Muscle layer of colon (tissue), 2 donors: ENCODE data around the gene C3orf70.

Experiments
- H3K27ac ChIP-seq: one replicate; pipeline ENCODE4 v1.7.0; 2013; ENCODE audit warnings: low read depth, mild to moderate bottlenecking, low read length, moderate library complexity
- H3K27me3 ChIP-seq, 2 donors: one replicate each; pipeline ENCODE4 v1.7.0; 2013; ENCODE audit warnings: low read length in 2 of 2, mild to moderate bottlenecking in 2 of 2; ENCODE audit not compliant: insufficient read depth in 2 of 2, control insufficient read depth in 1 of 2
- H3K36me3 ChIP-seq: one replicate; pipeline ENCODE4 v1.7.0; 2013; ENCODE audit warnings: mild to moderate bottlenecking, low read length; ENCODE audit not compliant: insufficient read depth
- H3K4me1 ChIP-seq: one replicate; pipeline ENCODE4 v1.7.0; 2013; ENCODE audit warnings: mild to moderate bottlenecking, low read length; ENCODE audit not compliant: insufficient read depth
- H3K4me3 ChIP-seq, 2 donors: one replicate each; pipeline ENCODE4 v1.7.0; 2013; ENCODE audit warnings: low read length in 2 of 2, low read depth in 1 of 2, mild to moderate bottlenecking in 1 of 2, moderate library complexity in 1 of 2
- H3K9ac ChIP-seq: one replicate; pipeline ENCODE4 v1.7.0; 2013; ENCODE audit warnings: low read length
- H3K9me3 ChIP-seq: one replicate; pipeline ENCODE4 v1.7.0; 2013; ENCODE audit warnings: mild to moderate bottlenecking, low read length
- donor health status: abdominal sarcoma.
- donor health status: Adenocarcinoma of cecum.

Gene C3orf70

DNA sequence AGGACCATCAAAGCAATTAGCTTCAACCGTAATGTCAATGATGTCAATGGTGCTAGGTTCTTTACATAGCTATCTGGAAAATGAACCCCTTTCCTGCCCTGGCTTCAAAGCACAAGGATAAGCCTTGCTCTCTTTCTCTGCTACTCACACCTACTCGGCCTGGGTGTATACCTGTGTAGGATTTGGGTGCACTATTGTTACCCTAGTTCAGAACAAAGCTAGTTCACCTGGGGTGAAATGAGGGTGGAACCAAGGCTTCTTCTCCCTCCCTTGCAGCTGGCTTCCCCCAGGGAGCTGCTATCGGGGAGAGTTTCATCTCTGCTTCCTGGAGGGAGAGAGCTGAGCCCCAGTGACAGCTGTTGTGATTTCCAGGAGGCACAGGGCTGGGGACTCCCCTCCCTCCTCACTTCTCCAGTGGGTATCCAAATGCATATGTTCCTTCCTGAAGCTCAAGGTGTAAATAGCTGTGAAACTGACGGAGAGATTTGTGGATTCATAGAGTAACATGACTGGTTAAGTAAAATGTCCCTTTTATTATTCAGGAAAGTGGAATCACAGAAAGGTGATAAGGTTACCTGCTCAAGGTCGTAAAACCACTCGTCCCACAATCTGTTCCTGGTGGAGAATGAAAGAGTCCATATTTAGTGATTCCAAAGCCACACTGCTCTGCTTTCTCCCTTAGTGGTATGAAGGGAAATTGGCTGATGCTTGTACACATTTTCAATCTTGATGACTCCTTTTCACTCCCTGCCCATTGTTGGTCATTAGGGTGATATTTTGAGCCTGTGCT is 11.8 kb upstream of the C3orf70 start:
- Histone ChIP-seq H3K4me1 (no peaks in the 10 kb centered on the region), H3K36me3 (no peaks in the 10 kb centered on the region), H3K27ac (no peak overlapping the region), H3K4me3 (no peak overlapping the region), H3K9me3 (no peaks in the 10 kb centered on the region), H3K27me3 (no peaks in the 10 kb centered on the region), H3K9ac (no peak overlapping the region)

DNA sequence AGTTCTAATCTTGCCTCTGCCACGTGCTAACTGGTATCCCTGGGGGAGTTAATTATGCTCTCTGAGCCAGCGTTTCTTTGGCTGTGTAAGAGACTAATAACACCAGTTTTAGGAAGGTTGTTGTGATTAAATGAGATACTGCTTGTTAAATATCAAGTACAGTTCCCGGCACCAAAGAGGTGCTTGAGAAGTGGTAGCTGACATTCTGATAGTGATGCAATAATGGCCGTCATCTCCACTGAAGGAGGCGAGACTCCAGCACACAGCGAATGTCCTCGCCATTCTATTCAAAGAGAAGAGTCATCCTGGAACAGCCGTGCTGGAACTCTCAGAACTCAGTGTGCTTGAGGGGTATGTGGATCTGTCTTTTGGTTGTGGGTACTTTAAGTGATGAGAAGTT is 9.8 kb upstream of the C3orf70 start:
- Histone ChIP-seq H3K27me3 (no peaks in the 10 kb centered on the region), H3K36me3 (no peaks in the 10 kb centered on the region), H3K4me3 (no peak overlapping the region), H3K9me3 (no peaks in the 10 kb centered on the region), H3K4me1 (no peaks in the 10 kb centered on the region), H3K27ac (no peak overlapping the region), H3K9ac (no peak overlapping the region)

DNA sequence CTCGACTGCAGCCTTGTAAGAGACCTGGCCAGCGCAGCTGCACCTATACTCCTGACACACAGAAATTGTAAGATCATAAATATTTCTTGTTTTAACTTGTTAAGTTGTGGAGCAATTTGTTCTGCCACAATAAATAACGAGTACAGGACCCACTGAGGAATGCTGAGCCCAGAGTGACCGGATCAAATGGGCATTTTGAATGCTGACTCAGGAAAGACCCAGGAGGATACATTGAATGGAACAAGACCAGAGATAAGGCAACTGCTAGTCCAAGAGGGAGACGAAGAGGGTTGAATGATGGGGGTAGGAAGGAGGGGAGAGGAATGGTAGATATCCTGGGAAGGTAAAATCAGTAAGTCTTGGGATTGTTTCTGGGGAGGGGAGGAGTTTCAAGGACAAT is 8.9 kb upstream of the C3orf70 start:
- Histone ChIP-seq H3K9ac (no peak overlapping the region), H3K27me3 (no peaks in the 10 kb centered on the region), H3K27ac (no peak overlapping the region), H3K4me3 (no peak overlapping the region), H3K9me3 (no peaks in the 10 kb centered on the region), H3K4me1 (no peaks in the 10 kb centered on the region), H3K36me3 (no peaks in the 10 kb centered on the region)

DNA sequence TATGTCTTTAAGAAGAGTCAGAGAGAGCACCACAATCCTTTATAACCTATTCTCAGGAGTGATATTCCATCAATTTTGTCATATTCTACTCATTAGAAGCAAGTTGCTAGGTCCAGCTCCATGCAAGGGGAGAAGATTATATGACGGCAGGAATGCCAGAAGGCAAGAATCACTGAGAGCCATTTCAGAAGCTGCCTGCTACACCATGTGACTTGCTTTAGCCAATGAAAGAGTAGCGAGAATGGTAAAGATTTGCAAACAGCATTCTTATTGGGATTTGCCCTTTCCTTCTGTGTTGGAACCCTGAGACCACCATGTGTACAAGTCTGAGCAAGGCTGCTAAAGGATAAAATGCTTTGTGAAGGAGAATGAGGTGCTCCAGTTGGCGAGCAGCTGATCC is 4.5 kb upstream of the C3orf70 start:
- Histone ChIP-seq H3K4me3 (no peak overlapping the region), H3K36me3 (no peaks in the 10 kb centered on the region), H3K9ac (no peak overlapping the region), H3K27ac (no peak overlapping the region), H3K27me3 (no peaks in the 10 kb centered on the region), H3K9me3 (no peaks in the 10 kb centered on the region), H3K4me1 (no peaks in the 10 kb centered on the region)

DNA sequence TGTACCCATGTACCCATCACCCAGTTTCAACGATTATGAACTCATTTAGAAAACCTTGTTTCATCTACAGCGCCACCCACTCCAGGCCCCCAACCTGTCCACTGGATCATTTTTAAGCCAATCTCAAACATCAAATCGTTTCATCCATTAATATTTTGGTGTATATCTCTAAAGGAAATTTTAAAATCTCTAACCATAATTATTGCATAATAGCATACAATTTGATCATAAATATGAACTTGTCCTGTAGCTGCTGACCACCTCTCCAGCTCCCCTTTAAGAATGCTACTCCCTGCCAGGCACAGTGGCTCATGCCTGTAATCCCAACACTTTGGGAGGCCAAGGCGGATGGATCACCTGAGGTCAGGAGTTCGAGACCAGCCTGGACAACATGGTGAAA is 2.8 kb upstream of the C3orf70 start:
- H3K27ac ChIP-seq, result no peak overlapping the region
- no peaks in the 10 kb centered on the region for H3K9me3 ChIP-seq
- no peak overlapping the region for H3K4me3 ChIP-seq
- no peak overlapping the region for H3K9ac ChIP-seq
- H3K27me3 ChIP-seq, result no peaks in the 10 kb centered on the region
- H3K4me1 ChIP-seq, result no peaks in the 10 kb centered on the region
- H3K36me3 ChIP-seq, result no peaks in the 10 kb centered on the region

DNA sequence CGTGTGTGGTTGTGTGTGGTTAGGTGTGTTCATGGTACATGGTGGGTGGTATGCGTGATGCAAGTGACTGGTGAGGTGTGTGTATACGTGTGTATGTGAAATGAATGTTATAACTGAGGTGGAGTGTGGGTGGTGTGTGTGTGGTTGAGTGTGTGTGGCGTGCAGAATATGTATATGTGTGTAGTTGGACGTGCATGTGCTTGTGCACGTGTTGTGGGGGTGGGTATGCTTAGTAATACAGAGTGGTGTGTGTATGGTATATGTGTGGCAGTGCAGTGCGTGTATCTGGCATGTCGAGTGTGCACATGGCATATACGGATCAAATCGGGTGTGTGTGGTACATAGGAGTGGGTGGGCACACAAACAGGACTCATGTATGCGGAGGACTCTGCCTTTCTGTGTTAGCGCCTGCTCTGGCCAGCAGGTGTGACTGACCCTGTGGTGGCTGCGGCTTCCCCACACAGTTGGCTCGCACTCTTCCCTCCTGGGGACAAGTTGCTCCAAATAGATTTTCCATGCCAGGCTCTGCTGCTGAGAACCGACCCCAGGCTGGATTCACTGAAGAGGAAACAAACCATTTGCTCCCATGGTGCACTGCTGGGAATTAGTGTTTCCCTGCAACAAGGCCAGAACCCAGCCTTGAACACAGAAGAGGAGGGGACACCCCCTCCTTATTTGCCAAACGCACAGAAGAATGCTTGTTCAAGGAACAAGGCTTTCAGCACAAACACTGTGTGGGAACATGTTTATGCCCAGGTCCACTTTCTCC is 1.2 kb upstream of the C3orf70 start:
- H3K4me3 ChIP-seq, result peak overlapping the region in 1 of 2 donors; percentile 69
- no peak overlapping the region for H3K9ac ChIP-seq
- H3K4me1 ChIP-seq, result peaks cover 6% of the 10 kb centered on the region
- no peak overlapping the region for H3K27ac ChIP-seq
- H3K27me3 ChIP-seq, result no peaks in the 10 kb centered on the region
- no peaks in the 10 kb centered on the region for H3K36me3 ChIP-seq
- no peaks in the 10 kb centered on the region for H3K9me3 ChIP-seq

DNA sequence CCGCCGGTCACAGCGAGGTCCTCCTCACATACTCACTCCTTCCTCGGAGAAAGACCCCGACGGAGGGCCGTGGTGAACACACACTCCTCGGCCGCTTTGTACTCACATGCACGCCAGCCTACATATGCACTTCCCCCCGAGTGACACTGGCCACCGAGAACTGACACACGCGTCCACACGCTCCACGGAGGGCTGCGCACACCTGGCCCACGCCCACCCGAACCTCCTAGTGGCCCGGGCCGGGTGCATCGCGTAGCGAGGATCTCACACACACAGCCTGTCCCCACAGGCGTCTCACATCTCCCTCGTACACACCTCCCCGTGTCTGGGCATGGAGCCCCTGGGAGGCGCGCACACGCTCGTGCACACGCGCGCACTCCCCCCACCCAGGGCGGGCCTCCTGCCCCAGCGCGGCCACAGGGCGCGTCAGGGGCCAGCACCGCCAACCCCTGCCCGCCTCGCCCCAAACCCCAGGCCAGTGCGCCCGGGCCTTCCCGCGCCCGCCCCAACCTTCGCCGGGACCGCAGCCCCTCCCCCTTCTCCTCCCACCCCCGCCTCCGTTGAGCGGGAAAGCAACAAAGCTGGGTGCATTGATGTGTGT is 411 bp upstream of the C3orf70 start:
- Histone ChIP-seq H3K36me3 (no peaks in the 10 kb centered on the region), H3K4me1 (peaks cover 7% of the 10 kb centered on the region), H3K9ac (peak overlapping the region; percentile 26), H3K27me3 (no peaks in the 10 kb centered on the region), H3K9me3 (no peaks in the 10 kb centered on the region), H3K27ac (peak overlapping the region; percentile 76), H3K4me3 (peak overlapping the region; percentile 69 to 70)

DNA sequence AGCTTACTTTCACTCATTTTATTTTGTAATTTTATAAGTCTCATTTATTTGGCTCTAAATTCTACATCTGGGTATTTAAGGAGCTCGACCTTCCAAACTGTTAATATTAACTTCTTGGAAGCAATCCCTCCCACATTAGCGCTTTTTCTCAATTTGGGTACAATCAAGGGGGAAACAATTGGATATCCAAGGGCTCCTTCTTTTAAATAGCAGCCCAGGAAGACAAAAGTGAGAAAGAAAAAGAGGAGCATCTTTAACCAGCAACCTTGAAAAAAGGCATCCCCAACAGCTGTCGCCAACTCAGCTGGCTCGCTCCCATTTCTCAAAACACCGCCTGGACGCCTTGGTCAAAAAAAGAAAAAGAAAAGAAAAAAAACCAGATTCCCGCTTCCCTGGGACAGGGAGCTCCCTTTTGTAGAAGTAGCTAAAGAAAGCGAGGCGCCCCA is 873 bp downstream of the C3orf70 start:
- peak overlapping the region; percentile 72 for H3K9ac ChIP-seq
- no peaks in the 10 kb centered on the region for H3K36me3 ChIP-seq
- H3K4me1 ChIP-seq, result peaks cover 15% of the 10 kb centered on the region
- H3K4me3 ChIP-seq, result peak overlapping the region; percentile 61 to 69
- H3K9me3 ChIP-seq, result no peaks in the 10 kb centered on the region
- H3K27me3 ChIP-seq, result no peaks in the 10 kb centered on the region
- peak overlapping the region; percentile 80 for H3K27ac ChIP-seq

DNA sequence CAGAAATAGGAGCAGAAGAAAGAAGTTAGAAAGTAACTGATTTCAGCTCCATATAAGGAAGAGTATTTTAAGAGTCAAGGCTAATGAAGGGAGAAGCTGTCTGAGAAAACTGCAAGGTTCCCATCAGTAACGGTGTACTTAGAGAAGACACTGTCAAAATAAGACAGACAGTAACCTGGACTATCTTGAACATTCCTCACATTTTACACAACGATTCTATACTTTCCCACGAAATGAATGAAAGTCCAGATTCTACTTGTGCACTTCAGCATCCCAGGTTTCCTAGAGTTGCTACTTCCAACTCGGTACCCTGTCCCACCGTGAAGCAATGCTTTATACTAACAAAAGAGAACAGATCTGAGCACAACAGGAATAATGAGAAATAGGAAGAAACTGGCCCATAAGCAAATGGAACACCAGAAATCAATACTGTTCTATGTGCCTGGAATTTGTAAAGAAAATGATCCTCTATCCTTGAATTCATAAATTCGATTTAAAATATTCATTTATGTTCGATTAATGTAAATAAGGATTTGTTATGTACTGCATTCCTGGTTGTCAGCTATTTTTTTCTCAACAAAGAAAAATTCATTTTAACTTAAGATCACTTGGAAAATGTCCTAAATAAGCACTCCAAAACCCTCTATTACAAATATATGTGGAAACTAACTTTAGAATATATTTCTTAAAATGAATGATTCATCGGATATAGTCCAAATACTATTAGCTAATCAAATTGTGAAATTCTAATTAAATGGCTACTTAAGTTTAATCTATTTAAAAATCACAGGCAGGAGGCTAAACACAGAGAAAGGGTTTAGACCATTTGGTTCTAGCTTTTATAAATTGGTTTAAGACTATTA is 1.5 kb downstream of the C3orf70 start:
- peak overlapping the region; percentile 80 for H3K27ac ChIP-seq
- no peaks in the 10 kb centered on the region for H3K9me3 ChIP-seq
- H3K36me3 ChIP-seq, result no peaks in the 10 kb centered on the region
- no peaks in the 10 kb centered on the region for H3K27me3 ChIP-seq
- H3K4me3 ChIP-seq, result peak overlapping the region; percentile 61 to 69
- H3K4me1 ChIP-seq, result peaks cover 18% of the 10 kb centered on the region
- H3K9ac ChIP-seq, result peak overlapping the region; percentile 72

DNA sequence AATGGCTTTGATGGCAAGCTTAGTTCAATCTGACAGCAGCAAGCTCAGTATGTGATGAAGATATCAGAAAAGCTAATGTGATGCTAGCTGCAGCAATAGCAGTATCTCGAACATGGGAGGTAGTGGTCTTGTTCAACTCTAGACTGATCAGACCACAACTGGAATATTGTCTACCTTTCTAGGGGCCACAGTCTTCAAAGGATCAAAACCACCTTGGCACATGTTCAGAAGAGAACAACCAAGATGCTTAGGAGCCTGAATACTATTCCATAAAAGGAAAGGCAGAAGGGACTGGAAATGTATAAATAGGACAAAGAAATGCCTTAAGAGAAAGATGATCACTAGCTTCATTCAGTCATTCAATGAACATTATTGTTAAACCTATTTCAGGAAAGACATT is 2.3 kb downstream of the C3orf70 start:
- Histone ChIP-seq H3K9ac (peak overlapping the region; percentile 72), H3K27me3 (no peaks in the 10 kb centered on the region), H3K4me3 (peak overlapping the region; percentile 24 to 69), H3K36me3 (no peaks in the 10 kb centered on the region), H3K9me3 (no peaks in the 10 kb centered on the region), H3K27ac (peak overlapping the region; percentile 80), H3K4me1 (peaks cover 20% of the 10 kb centered on the region)

DNA sequence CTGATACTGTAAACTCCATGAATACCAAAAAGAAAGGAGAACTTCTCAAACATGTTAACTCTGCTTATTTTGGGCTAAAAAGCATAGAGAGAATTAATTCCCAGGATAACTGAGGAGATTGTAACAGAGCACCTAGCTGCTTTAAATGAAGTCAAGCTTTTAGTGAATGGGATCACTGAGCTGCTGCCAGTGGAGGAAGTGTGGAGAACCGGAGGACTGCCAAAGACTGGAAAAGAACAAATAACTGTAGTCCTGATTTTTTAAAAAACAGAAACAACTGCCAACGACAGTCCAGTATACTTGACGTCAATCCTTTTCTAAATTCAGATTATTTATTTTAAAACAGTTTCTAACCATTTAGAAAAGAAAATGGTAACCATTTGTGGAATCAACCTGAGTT is 3.3 kb downstream of the C3orf70 start:
- Histone ChIP-seq H3K9me3 (no peaks in the 10 kb centered on the region), H3K9ac (no peak overlapping the region), H3K4me3 (peak overlapping the region in 1 of 2 donors; percentile 69), H3K27me3 (no peaks in the 10 kb centered on the region), H3K4me1 (peaks cover 28% of the 10 kb centered on the region), H3K27ac (peak overlapping the region; percentile 80), H3K36me3 (no peaks in the 10 kb centered on the region)
